GM12874 (cell line): Measurements from ENCODE around the gene SLC34A3.

Source experiments
- CTCF ChIP-seq: IDR thresholded peaks from 2 replicates; pipeline ENCODE4 v1.5.1; 2011; ENCODE audit warnings: low read depth, mild to moderate bottlenecking, control low read depth, low read length, moderate library complexity; ENCODE audit not compliant: insufficient read depth

SLC34A3 gene

GRCh38 chr9:137225699-137226331 lies 4.9 kb upstream of the SLC34A3 start:
- TF ChIP-seq CTCF: no peak

DNA sequence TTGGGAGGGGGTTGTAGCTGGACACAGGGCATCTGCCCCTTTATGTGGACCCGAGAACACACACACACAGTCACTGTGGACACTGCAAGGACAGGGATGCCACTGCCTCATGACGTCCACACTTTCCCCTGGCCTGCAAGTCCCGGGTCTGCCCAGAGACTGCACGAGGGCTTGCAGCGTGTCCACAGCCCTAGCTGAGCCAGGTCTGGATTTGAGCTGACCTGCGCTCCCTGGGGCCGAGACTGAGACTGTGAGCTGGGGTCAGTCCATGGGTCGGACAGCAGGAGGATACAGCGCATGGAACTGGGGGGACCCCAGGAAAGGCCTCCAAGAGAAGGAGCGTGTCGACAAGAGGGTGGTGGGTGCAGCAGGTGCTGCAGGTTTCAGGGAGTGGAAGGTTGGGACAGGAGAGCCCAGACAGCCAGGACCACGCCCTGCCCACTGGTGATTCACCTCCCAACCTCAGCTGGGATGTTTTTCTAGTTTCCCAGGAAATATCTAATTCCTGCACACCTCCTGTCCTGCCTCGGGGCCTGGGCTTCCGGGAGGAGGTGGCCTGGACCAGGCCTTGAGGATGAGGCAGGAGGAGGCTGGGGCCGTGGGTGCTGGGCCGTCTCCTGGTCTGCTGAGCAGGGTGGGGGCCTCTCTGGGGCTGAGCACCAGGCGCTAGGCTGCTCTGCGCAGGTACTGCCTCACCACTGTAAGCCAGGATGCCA lies 4.2 kb upstream of the SLC34A3 start:
- no peak for TF ChIP-seq CTCF

DNA sequence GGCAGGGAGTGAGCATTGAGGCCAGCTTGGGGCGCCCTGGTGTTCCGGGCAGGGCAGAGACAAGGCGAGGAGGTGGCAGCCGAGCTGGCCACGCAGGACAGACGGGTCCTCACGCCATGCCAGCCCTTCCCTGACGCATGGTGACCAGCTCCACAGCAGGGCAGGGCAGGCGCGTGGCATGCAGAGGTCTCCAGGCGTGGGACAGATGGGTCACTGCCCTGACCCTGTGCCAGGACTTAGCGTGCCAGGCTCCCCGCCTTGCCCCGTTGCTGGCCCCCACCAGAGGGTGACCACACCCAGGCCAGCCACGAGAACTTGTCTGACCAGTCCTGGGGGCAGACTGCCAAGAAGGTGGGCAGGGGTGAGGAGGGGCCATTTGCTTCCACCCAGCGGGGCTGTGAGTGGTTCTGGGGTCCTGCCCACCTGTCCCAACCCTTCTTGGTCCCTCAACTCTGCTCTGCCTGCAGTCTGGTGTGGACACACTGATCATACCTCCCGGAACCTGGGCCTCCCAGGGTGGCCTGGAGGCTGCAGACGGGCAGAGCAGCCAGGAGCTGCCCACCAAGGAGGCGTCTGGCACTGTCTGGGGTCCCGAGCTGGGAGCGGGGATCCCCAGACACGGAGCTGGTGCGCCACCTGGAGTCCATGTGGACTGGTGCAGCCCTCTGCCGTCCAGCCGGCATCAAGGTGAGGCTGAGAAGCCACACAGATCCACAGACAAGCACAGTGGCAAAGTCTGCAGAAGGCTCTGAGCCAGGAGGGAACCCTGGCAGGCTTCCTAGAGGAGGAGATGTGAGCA lies 3.4 kb upstream of the SLC34A3 start, which contains the start of gene RNF224:
RNF224 (plus strand) TSS at position 449 of the 799 bp plus-strand sequence. CDS start 834 bp downstream, outside the sequence.
- TF ChIP-seq CTCF: peak; percentile 93

- TF ChIP-seq CTCF: no peak
Measured at GRCh38 chr9:137227853-137228505, 2.7 kb upstream of the SLC34A3 start.

GRCh38 chr9:137228506-137228967 lies 2.2 kb upstream of the SLC34A3 start:
- 0 out of 2 replicates have a peak, but pooled peaks have one; percentile 1 for TF ChIP-seq CTCF

GRCh38 chr9:137228968-137229896 lies 1.5 kb upstream of the SLC34A3 start:
- TF ChIP-seq CTCF: no peak
